ENCODE measurements around the gene MRM3. TPM values are rescaled to one million over a fixed set of nuclear protein-coding genes. Genes with fewer than 3 reads are reported as not detected.

The MRM3 gene
- total and polyA plus RNA-seq, 12 donors = 12.9 to 34.6 (median 19.1) TPM

GRCh38 chr17:737561-738113 lies 44.5 kb upstream of the MRM3 start:
- Histone ChIP-seq H3K36me3 (replicated peaks in 1 of 2) (peaks cover 0 to 20% of the 10 kb centered on the region in 2 donors), H3K27ac (no peak overlapping the region), H3K4me3 (no peak overlapping the region), H3K4me1 (replicated peaks in 1 of 2) (no peaks in the 10 kb centered on the region), H3K27me3 (no peaks in the 10 kb centered on the region), H3K9me3 (replicated peaks in 1 of 3) (no peaks in the 10 kb centered on the region)
- TF ChIP-seq POLR2A (IDR thresholded peaks at IDR 0.05) (no peak), CTCF (IDR thresholded peaks at IDR 0.05) (no peak)
- intact Hi-C loops (cut with DNase I) = no loop called here
- no peak for DNase-seq
- WGBS, 4 donors = 92 to 97% (median 95%) methylated on average over 12 to 13 of the region's 13 CpGs

GRCh38 chr17:740240-741017 lies 41.7 kb upstream of the MRM3 start:
- intact Hi-C loops (cut with DNase I) = no loop called here

GRCh38 chr17:742147-742793 lies 39.9 kb upstream of the MRM3 start:
- Histone ChIP-seq H3K27ac (no peak overlapping the region), H3K4me3 (no peak overlapping the region), H3K27me3 (no peaks in the 10 kb centered on the region), H3K4me1 (replicated peaks in 1 of 2) (no peaks in the 10 kb centered on the region), H3K9me3 (replicated peaks in 1 of 3) (no peaks in the 10 kb centered on the region), H3K36me3 (replicated peaks in 1 of 2) (peaks cover 0 to 58% of the 10 kb centered on the region in 2 donors)
- WGBS, 4 donors = 90 to 94% (median 92%) methylated on average over 11 of the region's 11 CpGs
- intact Hi-C loops (cut with DNase I) = no loop called here
- no peak for TF ChIP-seq POLR2A (IDR thresholded peaks at IDR 0.05)
- TF ChIP-seq CTCF (IDR thresholded peaks at IDR 0.05) = no peak
- DNase-seq = no peak

More at GRCh38 chr17:740240-741017, 41.7 kb upstream of the MRM3 start:
- peak in 3 of 7 donors; percentile 21 to 30 (median 27) for DNase-seq
- WGBS, 4 donors = 71 to 83% (median 76%) methylated on average over 18 of the region's 18 CpGs
- Histone ChIP-seq H3K27me3 (no peaks in the 10 kb centered on the region), H3K36me3 (replicated peaks in 1 of 2) (peaks cover 0 to 40% of the 10 kb centered on the region in 2 donors), H3K4me1 (replicated peaks in 1 of 2) (no peaks in the 10 kb centered on the region), H3K27ac (no peak overlapping the region), H3K4me3 (no peak overlapping the region), H3K9me3 (replicated peaks in 1 of 3) (no peaks in the 10 kb centered on the region)
- TF ChIP-seq CTCF (IDR thresholded peaks at IDR 0.05) (no peak), POLR2A (IDR thresholded peaks at IDR 0.05) (no peak)

- peaks cover 0 to 66% of the 10 kb centered on the region in 2 donors for H3K36me3 ChIP-seq (replicated peaks in 1 of 2)
- TF ChIP-seq CTCF (IDR thresholded peaks at IDR 0.05) (no peak), POLR2A (IDR thresholded peaks at IDR 0.05) (no peak)
- WGBS, 4 donors = 93 to 97% (median 95%) methylated on average over 4 of the region's 4 CpGs
Observed at GRCh38 chr17:743139-743538, 39.0 kb upstream of the MRM3 start.

More at GRCh38 chr17:743139-743538, 39.0 kb upstream of the MRM3 start:
- intact Hi-C loops (cut with DNase I) = no loop called here
- no peaks in the 10 kb centered on the region for H3K9me3 ChIP-seq (replicated peaks in 1 of 3)
- no peaks in the 10 kb centered on the region for H3K27me3 ChIP-seq
- no peak overlapping the region for H3K4me3 ChIP-seq
- DNase-seq = no peak
- no peak overlapping the region for H3K27ac ChIP-seq
- no peaks in the 10 kb centered on the region for H3K4me1 ChIP-seq (replicated peaks in 1 of 2)
